ENCODE data around the gene CDC42.

- TF ChIP-seq CTCF (IDR thresholded peaks at IDR 0.05; ENCODE audit: poor library complexity, severe bottlenecking) (no peak), EZH2 (IDR thresholded peaks at IDR 0.05; ENCODE audit: borderline replicate concordance, insufficient read depth, low read length, poor library complexity, severe bottlenecking) (no peak), TAF1 (IDR thresholded peaks at IDR 0.05; ENCODE audit: low read depth) (no peak), POLR2AphosphoS5 (IDR thresholded peaks at IDR 0.05) (no peak), REST (IDR thresholded peaks at IDR 0.05; ENCODE audit: borderline replicate concordance) (no peak), EP300 (conservative IDR thresholded peaks at IDR 0.05; ENCODE audit: poor library complexity, severe bottlenecking) (no peak), RAD21 (conservative IDR thresholded peaks at IDR 0.05) (no peak), SMC3 (conservative IDR thresholded peaks at IDR 0.05; ENCODE audit: poor library complexity) (no peak), MXI1 (conservative IDR thresholded peaks at IDR 0.05; ENCODE audit: poor library complexity, severe bottlenecking) (no peak)
Measured at GRCh38 chr1:22132517-22133235, 80.2 kb downstream of the CDC42 start.

All from neural cell (in vitro differentiated cells).